CD4-positive, alpha-beta T cell (primary cell): Measurements from ENCODE around the gene FLT1. TPM values are rescaled to one million over a fixed set of nuclear protein-coding genes. Genes with fewer than 3 reads are reported as not detected.

ENCODE experiments used
- ATAC-seq: fragments of 200-7000 bp; cut with Tn5 transposase; one replicate; pipeline ENCODE4 v1.10.0; 2022; ENCODE audit warnings: mild to moderate bottlenecking; ENCODE audit not compliant: poor library complexity
- CTCF ChIA-PET: fragments of 350-600 bp; sonication (Branson Sonifier 250); formaldehyde crosslinking; loops from one replicate; lab custom pipeline; 2021; ENCODE audit warnings: antibody characterized with exemption, inconsistent platforms; lab: Charles Lee
- POLR2A ChIA-PET: fragments of 350-600 bp; sonication (Branson Sonifier 250); formaldehyde crosslinking; loops from one replicate; lab custom pipeline; 2021; ENCODE audit warnings: antibody characterized with exemption, inconsistent platforms; lab: Charles Lee
- DNase-seq, 14 experiments: peaks; one replicate each; pipeline ENCODE4 v3.0.0-alpha.2; 2013 to 2020; ENCODE audit warnings: mixed read lengths in 2 of 14
- H3K27ac ChIP-seq, 2 donors: one replicate each; pipeline versions ENCODE4 v1.5.1 to v1.7.0; 2013; ENCODE audit warnings: low read length in 2 of 2, low read depth in 1 of 2, mild to moderate bottlenecking in 1 of 2
- H3K27me3 ChIP-seq, 2 experiments: 1 replicate in 1 of 2; 2 replicates in 1 of 2; pipeline versions ENCODE4 v1.6.1 to v1.7.0; 2013; ENCODE audit warnings: low read length in 2 of 2, control low read depth in 1 of 2, mild to moderate bottlenecking in 1 of 2, moderate library complexity in 1 of 2; ENCODE audit not compliant: insufficient read depth in 2 of 2, control insufficient read depth in 1 of 2
- H3K36me3 ChIP-seq: one replicate; pipeline ENCODE4 v1.6.1; 2013; ENCODE audit warnings: low read length, control low read depth; ENCODE audit not compliant: insufficient read depth
- H3K4me1 ChIP-seq: one replicate; pipeline ENCODE4 v1.6.1; 2013; ENCODE audit warnings: low read length, control low read depth; ENCODE audit not compliant: insufficient read depth
- H3K4me3 ChIP-seq: one replicate; pipeline ENCODE4 v1.5.1; 2013; ENCODE audit warnings: mild to moderate bottlenecking, low read length, moderate library complexity
- H3K9me3 ChIP-seq, 2 experiments: 1 replicate in 1 of 2; 2 replicates in 1 of 2; pipeline versions ENCODE4 v1.6.1 to v1.7.0; 2013; ENCODE audit warnings: low read length in 2 of 2, mild to moderate bottlenecking in 2 of 2, control low read depth in 1 of 2, moderate library complexity in 1 of 2; ENCODE audit not compliant: control insufficient read depth in 1 of 2, insufficient read depth in 1 of 2
- H3K27ac Mint-ChIP-seq: one replicate; pipeline ENCODE4 v1.8.0; 2020; ENCODE audit warnings: mixed read lengths
- H3K27me3 Mint-ChIP-seq: one replicate; pipeline ENCODE4 v1.8.0; 2021; ENCODE audit warnings: mixed read lengths
- H3K36me3 Mint-ChIP-seq: one replicate; pipeline ENCODE4 v1.8.0; 2021; ENCODE audit warnings: low read depth, mixed read lengths
- H3K4me1 Mint-ChIP-seq: one replicate; pipeline ENCODE4 v1.8.0; 2021; ENCODE audit warnings: low read depth, mixed read lengths
- H3K4me3 Mint-ChIP-seq: one replicate; pipeline ENCODE4 v1.8.0; 2020; ENCODE audit warnings: mild to moderate bottlenecking, mixed read lengths
- H3K9me3 Mint-ChIP-seq: one replicate; pipeline ENCODE4 v1.8.0; 2020; ENCODE audit warnings: mixed read lengths
- CTCF ChIP-seq: fragments of 200-600 bp; IDR thresholded peaks from one replicate; pipeline ENCODE4 v1.8.0; 2022; ENCODE audit warnings: antibody characterized with exemption, mild to moderate bottlenecking
- intact Hi-C, 2 experiments: fragments of 100-400 bp; cut with DNase I in 1 of 2; cut with micrococcal nuclease in 1 of 2; formaldehyde crosslinking; loops; one replicate each; pipeline versions ENCODE4 v1.15.1 to v1.9.0; 2023 to 2025; cut with DNase I, micrococcal nuclease
- total RNA-seq, 174 experiments: library from RNA in 2 of 174; stranded (reverse) in 2 of 174; gene quantifications; one replicate each; pipeline ENCODE4 v1.2.3 and lab custom pipeline; 2021 to 2026

FLT1 gene
- total RNA-seq, 2 experiments from 2014 or later, result 1.1 to 1.2 TPM

- Mint-ChIP-seq H3K36me3 (no peaks in the 10 kb centered on the region), H3K4me1 (no peaks in the 10 kb centered on the region), H3K27me3 (no peaks in the 10 kb centered on the region)
Measured at GRCh38 chr13:28325022-28325421, 169.9 kb downstream of the FLT1 start.

GRCh38 chr13:28324181-28324789 is 170.6 kb downstream of the FLT1 start:
- Histone ChIP-seq H3K27ac (no peak overlapping the region), H3K4me3 (no peak overlapping the region), H3K9me3 (no peaks in the 10 kb centered on the region), H3K36me3 (no peaks in the 10 kb centered on the region), H3K27me3 (no peaks in the 10 kb centered on the region), H3K4me1 (no peaks in the 10 kb centered on the region)
- ATAC-seq (peak; percentile 61), DNase-seq (peak; percentile 14 to 71 (median 35))
- H3K4me1 Mint-ChIP-seq, result no peaks in the 10 kb centered on the region
- ChIA-PET POLR2A (interaction anchor here (1.2 kb wide), 1 partner anchor 195 kb away, joined by 3 read pairs; no protein-coding TSS in a partner anchor), CTCF (interaction anchor here (0.6 to 1.7 kb wide), 3 partner anchors 9 to 472 kb away, joined by 3 to 6 read pairs (median 5); no protein-coding TSS in a partner anchor)
- no peak overlapping the region for H3K4me3 Mint-ChIP-seq
- no peaks in the 10 kb centered on the region for H3K27me3 Mint-ChIP-seq
- TF ChIP-seq CTCF, result peak; percentile 64
- H3K27ac Mint-ChIP-seq, result no peak overlapping the region
- H3K9me3 Mint-ChIP-seq, result no peaks in the 10 kb centered on the region
- no peaks in the 10 kb centered on the region for H3K36me3 Mint-ChIP-seq
- intact Hi-C loops, result loop anchor here (1.0 to 5.0 kb wide), 3 partner anchors 312 to 1038 kb away; no protein-coding TSS in a partner anchor

More at GRCh38 chr13:28325022-28325421, 169.9 kb downstream of the FLT1 start:
- DNase-seq, result no peak
- intact Hi-C loops, result loop anchor here in 1 of 2 experiments (2.0 kb wide), 1 partner anchor 472 kb away; no protein-coding TSS in a partner anchor
- no peak overlapping the region for H3K27ac Mint-ChIP-seq
- no peaks in the 10 kb centered on the region for H3K27me3 ChIP-seq
- H3K27ac ChIP-seq, result no peak overlapping the region
- H3K9me3 Mint-ChIP-seq, result no peaks in the 10 kb centered on the region
- H3K4me1 ChIP-seq, result no peaks in the 10 kb centered on the region
- no peaks in the 10 kb centered on the region for H3K36me3 ChIP-seq
- TF ChIP-seq CTCF, result no peak
- no peaks in the 10 kb centered on the region for H3K9me3 ChIP-seq
- H3K4me3 ChIP-seq, result no peak overlapping the region
- ChIA-PET POLR2A (interaction anchor here (1.2 kb wide), 1 partner anchor 194 kb away, joined by 3 read pairs; no protein-coding TSS in a partner anchor), CTCF (interaction anchor here (0.7 to 1.7 kb wide), 2 partner anchors 75 to 472 kb away, joined by 3 to 5 read pairs; no protein-coding TSS in a partner anchor)
- ATAC-seq, result no peak
- H3K4me3 Mint-ChIP-seq, result no peak overlapping the region

- Mint-ChIP-seq H3K36me3 (no peaks in the 10 kb centered on the region), H3K9me3 (no peaks in the 10 kb centered on the region), H3K27me3 (no peaks in the 10 kb centered on the region), H3K4me1 (no peaks in the 10 kb centered on the region), H3K27ac (no peak overlapping the region), H3K4me3 (no peak overlapping the region)
- H3K4me1 ChIP-seq, result no peaks in the 10 kb centered on the region
- H3K27ac ChIP-seq, result no peak overlapping the region
- no peaks in the 10 kb centered on the region for H3K27me3 ChIP-seq
- ATAC-seq, result no peak
- no peaks in the 10 kb centered on the region for H3K9me3 ChIP-seq
- POLR2A ChIA-PET, result interaction anchor here (1.0 kb wide), 1 partner anchor 323 kb away, joined by 3 read pairs; no protein-coding TSS in a partner anchor
- no peak for DNase-seq
- H3K4me3 ChIP-seq, result no peak overlapping the region
- intact Hi-C loops, result loop anchor here in 1 of 2 experiments (5.0 kb wide), 1 partner anchor 1040 kb away; no protein-coding TSS in a partner anchor
- no peaks in the 10 kb centered on the region for H3K36me3 ChIP-seq
- no peak for TF ChIP-seq CTCF
- CTCF ChIA-PET, result no interaction called here
Measured at GRCh38 chr13:28322256-28322905, 172.5 kb downstream of the FLT1 start.
